ENCODE results near the gene SLC25A23. TPM values are rescaled to one million over a fixed set of nuclear protein-coding genes. Genes with fewer than 3 reads are reported as not detected.

The SLC25A23 gene
- total and polyA plus RNA-seq, 2 donors (not counting 1 experiment from before 2014, with no cell fraction given), result 9.3 to 25.3 TPM

DNA sequence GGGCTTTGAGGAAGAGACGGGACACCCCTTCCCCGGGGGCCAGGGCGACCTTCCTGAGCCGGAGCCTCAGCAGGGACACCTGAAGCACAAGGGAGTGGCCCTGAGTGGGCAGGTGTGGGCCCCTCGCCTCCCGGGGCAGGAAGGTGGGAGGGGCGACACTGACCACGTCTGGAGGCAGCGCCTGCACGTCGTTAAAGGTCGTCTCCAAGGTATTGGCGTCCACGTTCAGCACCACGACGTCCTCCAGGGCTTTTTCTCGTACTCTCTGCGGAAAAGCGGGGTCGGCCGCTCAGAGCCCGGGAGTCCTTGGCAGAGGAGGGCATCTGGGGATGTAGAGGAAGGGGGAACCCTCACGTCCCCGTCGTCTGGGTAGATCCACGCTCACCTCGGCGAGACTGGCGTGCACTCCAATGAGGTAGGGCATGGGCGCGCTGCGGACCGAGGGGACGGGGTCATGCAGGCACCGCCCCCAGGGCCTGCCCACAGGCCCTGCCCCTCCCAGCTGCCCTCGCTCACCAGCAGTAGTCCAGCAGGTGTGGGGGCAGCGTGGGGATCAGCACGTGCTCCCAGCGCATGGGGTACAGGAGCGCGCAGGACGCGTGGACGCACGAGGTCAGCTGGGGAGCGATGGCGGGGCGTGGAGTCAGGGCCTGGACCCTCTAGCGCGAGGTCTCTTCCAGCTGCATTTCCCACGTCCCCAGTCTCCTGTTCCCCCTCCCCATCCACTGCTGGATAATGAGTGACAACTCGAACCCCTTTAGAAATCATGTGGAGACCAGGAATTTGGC is 15.9 kb upstream of the SLC25A23 start:
- DNase-seq (no peak), ATAC-seq (ENCODE audit: low read depth) (no peak)
- ChIA-PET POLR2A (interaction anchor here (0.5 kb wide), 1 partner anchor 329 kb away, joined by 4 read pairs; no protein-coding TSS in a partner anchor), CTCF (no interaction called here)
- H3K27ac Mint-ChIP-seq, result no peak overlapping the region
- no peak overlapping the region for H3K4me3 ChIP-seq (ENCODE audit: control extremely low read depth in 1 of 5, extremely low read depth in 1 of 5, insufficient read depth in 1 of 5, low read depth in 2 of 5, low read length in 4 of 5)
- peaks cover under 1 to 7% of the 10 kb centered on the region in 2 donors for H3K4me1 ChIP-seq (ENCODE audit: control insufficient read depth in 2 of 2, insufficient read depth in 2 of 2, low read length in 2 of 2)
- H4K20me1 ChIP-seq (ENCODE audit: control insufficient read depth, insufficient read depth, low read length, poor library complexity, severe bottlenecking), result peaks cover 17% of the 10 kb centered on the region
- no peak overlapping the region for H3K4me2 ChIP-seq (replicated peaks; ENCODE audit: low read depth, low read length, poor library complexity, severe bottlenecking)
- H3K36me3 ChIP-seq (replicated peaks in 1 of 2; ENCODE audit: control extremely low read depth in 1 of 2, control insufficient read depth in 1 of 2, extremely low read depth in 1 of 2, insufficient read depth in 2 of 2, low read length in 1 of 2), result peaks cover 0 to 63% of the 10 kb centered on the region in 2 experiments
- no peaks in the 10 kb centered on the region for H3K27me3 Mint-ChIP-seq
- intact Hi-C loops (cut with micrococcal nuclease), result no loop called here
- H3K9me3 ChIP-seq (ENCODE audit: control extremely low read depth in 1 of 3, control insufficient read depth in 2 of 3, insufficient read depth in 1 of 3, low read length in 2 of 3), result peaks cover 0 to 11% (median 0%) of the 10 kb centered on the region in 3 donors
- H3K9ac ChIP-seq (ENCODE audit: low read length), result no peak overlapping the region
- H2AFZ ChIP-seq (ENCODE audit: insufficient read depth, low read depth, low read length, poor library complexity, severe bottlenecking), result no peak overlapping the region
- H3K4me3 Mint-ChIP-seq, result no peak overlapping the region
- no peak overlapping the region for H3K27ac ChIP-seq (ENCODE audit: low read length in 2 of 2)
- no peaks in the 10 kb centered on the region for H3K27me3 ChIP-seq (replicated peaks in 1 of 4; ENCODE audit: control extremely low read depth in 1 of 4, control insufficient read depth in 3 of 4, insufficient read depth in 4 of 4, low read length in 3 of 4)
- WGBS (ENCODE audit: insufficient coverage), result 97% methylated on average over 52 of the region's 52 CpGs
- H3K9me3 Mint-ChIP-seq (ENCODE audit: insufficient read depth), result no peaks in the 10 kb centered on the region
- H3K79me2 ChIP-seq (ENCODE audit: control insufficient read depth, insufficient read depth, low read length), result peaks cover 19% of the 10 kb centered on the region
- H3K4me1 Mint-ChIP-seq, result peaks cover 7% of the 10 kb centered on the region
- TF ChIP-seq EZH2 (IDR thresholded peaks at IDR 0.05; ENCODE audit: borderline replicate concordance, insufficient read depth, low read depth, low read length, poor library complexity, severe bottlenecking), result no peak
- TF ChIP-seq, protein P1, sequence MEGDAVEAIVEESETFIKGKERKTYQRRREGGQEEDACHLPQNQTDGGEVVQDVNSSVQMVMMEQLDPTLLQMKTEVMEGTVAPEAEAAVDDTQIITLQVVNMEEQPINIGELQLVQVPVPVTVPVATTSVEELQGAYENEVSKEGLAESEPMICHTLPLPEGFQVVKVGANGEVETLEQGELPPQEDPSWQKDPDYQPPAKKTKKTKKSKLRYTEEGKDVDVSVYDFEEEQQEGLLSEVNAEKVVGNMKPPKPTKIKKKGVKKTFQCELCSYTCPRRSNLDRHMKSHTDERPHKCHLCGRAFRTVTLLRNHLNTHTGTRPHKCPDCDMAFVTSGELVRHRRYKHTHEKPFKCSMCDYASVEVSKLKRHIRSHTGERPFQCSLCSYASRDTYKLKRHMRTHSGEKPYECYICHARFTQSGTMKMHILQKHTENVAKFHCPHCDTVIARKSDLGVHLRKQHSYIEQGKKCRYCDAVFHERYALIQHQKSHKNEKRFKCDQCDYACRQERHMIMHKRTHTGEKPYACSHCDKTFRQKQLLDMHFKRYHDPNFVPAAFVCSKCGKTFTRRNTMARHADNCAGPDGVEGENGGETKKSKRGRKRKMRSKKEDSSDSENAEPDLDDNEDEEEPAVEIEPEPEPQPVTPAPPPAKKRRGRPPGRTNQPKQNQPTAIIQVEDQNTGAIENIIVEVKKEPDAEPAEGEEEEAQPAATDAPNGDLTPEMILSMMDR (IDR thresholded peaks at IDR 0.05), result no peak

DNA sequence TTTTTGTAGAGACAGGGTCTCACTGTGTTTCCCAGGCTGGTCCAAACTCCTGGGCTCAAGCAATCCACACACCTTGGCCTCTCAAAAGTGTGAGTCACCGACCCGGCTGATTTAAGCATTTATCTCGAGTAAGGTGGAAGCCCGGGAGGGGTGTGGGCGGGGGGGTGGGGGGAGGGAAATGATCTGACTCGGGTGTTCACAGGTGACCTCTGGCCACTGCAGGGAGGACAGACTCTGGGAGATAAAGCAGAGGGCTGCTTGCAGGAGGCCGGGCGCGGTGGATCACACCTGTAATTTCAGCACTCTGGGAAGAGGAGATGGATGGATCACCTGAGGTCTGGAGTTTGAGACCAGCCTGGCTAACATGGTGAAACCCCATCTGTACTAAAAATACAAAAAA is 14.1 kb upstream of the SLC25A23 start:
- H3K9ac ChIP-seq (ENCODE audit: low read length), result no peak overlapping the region
- Mint-ChIP-seq H3K4me3 (no peak overlapping the region), H3K27ac (no peak overlapping the region), H3K27me3 (no peaks in the 10 kb centered on the region), H3K9me3 (ENCODE audit: insufficient read depth) (no peaks in the 10 kb centered on the region), H3K4me1 (no peaks in the 10 kb centered on the region)
- H3K27ac ChIP-seq (ENCODE audit: low read length in 2 of 2), result no peak overlapping the region
- TF ChIP-seq, protein P1 (IDR thresholded peaks at IDR 0.05), result no peak
- no peak for TF ChIP-seq EZH2 (IDR thresholded peaks at IDR 0.05; ENCODE audit: borderline replicate concordance, insufficient read depth, low read depth, low read length, poor library complexity, severe bottlenecking)
- H4K20me1 ChIP-seq (ENCODE audit: control insufficient read depth, insufficient read depth, low read length, poor library complexity, severe bottlenecking), result peaks cover 17% of the 10 kb centered on the region
- intact Hi-C loops (cut with micrococcal nuclease), result no loop called here
- H3K79me2 ChIP-seq (ENCODE audit: control insufficient read depth, insufficient read depth, low read length), result peaks cover 5% of the 10 kb centered on the region
- no peak overlapping the region for H3K4me2 ChIP-seq (replicated peaks; ENCODE audit: low read depth, low read length, poor library complexity, severe bottlenecking)
- CTCF ChIA-PET, result no interaction called here
- DNase-seq (no peak), ATAC-seq (ENCODE audit: low read depth) (no peak)
- no peak overlapping the region for H2AFZ ChIP-seq (ENCODE audit: insufficient read depth, low read depth, low read length, poor library complexity, severe bottlenecking)
- POLR2A ChIA-PET, result interaction anchor here (0.6 to 0.7 kb wide), 2 partner anchors 83 to 101 kb away, joined by 5 read pairs; partner anchors contain the start of gene ALKBH7
- 94% methylated on average over 7 of the region's 9 CpGs for WGBS (ENCODE audit: insufficient coverage)
- peaks cover 0 to 62% of the 10 kb centered on the region in 2 experiments for H3K36me3 ChIP-seq (replicated peaks in 1 of 2; ENCODE audit: control extremely low read depth in 1 of 2, control insufficient read depth in 1 of 2, extremely low read depth in 1 of 2, insufficient read depth in 2 of 2, low read length in 1 of 2)
- H3K4me3 ChIP-seq (ENCODE audit: control extremely low read depth in 1 of 5, extremely low read depth in 1 of 5, insufficient read depth in 1 of 5, low read depth in 2 of 5, low read length in 4 of 5), result no peak overlapping the region
- peaks cover 0 to 11% (median 0%) of the 10 kb centered on the region in 3 donors for H3K9me3 ChIP-seq (ENCODE audit: control extremely low read depth in 1 of 3, control insufficient read depth in 2 of 3, insufficient read depth in 1 of 3, low read length in 2 of 3)
- H3K27me3 ChIP-seq (replicated peaks in 1 of 4; ENCODE audit: control extremely low read depth in 1 of 4, control insufficient read depth in 3 of 4, insufficient read depth in 4 of 4, low read length in 3 of 4), result no peaks in the 10 kb centered on the region
- H3K4me1 ChIP-seq (ENCODE audit: control insufficient read depth in 2 of 2, insufficient read depth in 2 of 2, low read length in 2 of 2), result no peaks in the 10 kb centered on the region

Measured in B cell (primary cell).